ENCODE results near the gene CPZ. TPM values are rescaled to one million over a fixed set of nuclear protein-coding genes. Genes with fewer than 3 reads are reported as not detected.

CPZ gene
- total and polyA plus RNA-seq, 10 donors: 0.11 to 8.5 (median 0.93) TPM; not detected in 1

DNA sequence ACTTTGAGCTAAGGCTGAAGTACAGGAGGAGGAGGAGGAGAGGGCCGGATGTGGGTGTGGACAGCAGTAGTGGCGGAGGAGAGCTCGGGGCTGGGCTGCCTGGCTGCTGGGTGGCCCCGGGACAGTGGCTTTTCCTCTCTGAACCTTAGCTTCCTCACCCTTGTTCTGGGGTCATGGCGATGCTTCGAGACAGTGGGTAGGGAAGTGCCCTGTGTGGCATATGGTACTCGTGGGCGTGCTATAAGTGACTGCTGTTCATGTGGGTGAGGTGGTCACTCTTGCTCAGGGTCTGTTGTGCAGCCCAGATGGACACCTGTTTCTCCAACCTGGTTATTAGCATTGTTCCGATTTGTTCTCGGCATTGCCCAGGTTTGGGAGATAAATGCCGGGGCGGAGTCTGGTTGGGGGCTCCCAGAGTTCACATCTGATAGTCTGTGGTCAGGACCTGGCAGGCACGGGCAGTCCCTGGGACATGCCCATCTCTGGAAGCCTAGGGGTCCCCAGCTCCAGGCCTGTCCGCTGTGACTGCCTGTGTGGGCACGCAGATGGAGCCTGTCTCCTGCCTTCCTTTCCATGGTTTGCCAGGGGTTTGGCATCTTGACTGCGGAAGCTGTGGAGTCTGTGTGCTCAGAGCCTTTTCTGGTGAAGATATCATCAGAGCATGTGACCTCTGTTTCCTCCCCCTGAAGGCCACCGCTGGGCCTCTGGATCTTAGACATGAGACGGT, 4.9 kb upstream of the CPZ start:
- 72 to 85% (median 82%) methylated on average over 14 to 18 of the region's 18 CpGs for WGBS, 5 donors
- Histone ChIP-seq H3K4me1 (peaks cover 0 to 3% (median 0%) of the 10 kb centered on the region in 6 donors), H3K27me3 (replicated peaks in 1 of 7) (peaks cover 0 to 95% (median 9%) of the 10 kb centered on the region in 7 donors), H3K36me3 (no peaks in the 10 kb centered on the region), H3K9me3 (no peaks in the 10 kb centered on the region), H3K27ac (no peak overlapping the region), H3K4me3 (no peak overlapping the region)
- peak; percentile 54 for DNase-seq
- intact Hi-C loops (cut with DNase I; ENCODE audit: low total_unique reads): no loop called here
- TF ChIP-seq POLR2A (IDR thresholded peaks at IDR 0.05) (no peak), POLR2AphosphoS5 (IDR thresholded peaks at IDR 0.05) (no peak)
- TF ChIP-seq, protein P1, sequence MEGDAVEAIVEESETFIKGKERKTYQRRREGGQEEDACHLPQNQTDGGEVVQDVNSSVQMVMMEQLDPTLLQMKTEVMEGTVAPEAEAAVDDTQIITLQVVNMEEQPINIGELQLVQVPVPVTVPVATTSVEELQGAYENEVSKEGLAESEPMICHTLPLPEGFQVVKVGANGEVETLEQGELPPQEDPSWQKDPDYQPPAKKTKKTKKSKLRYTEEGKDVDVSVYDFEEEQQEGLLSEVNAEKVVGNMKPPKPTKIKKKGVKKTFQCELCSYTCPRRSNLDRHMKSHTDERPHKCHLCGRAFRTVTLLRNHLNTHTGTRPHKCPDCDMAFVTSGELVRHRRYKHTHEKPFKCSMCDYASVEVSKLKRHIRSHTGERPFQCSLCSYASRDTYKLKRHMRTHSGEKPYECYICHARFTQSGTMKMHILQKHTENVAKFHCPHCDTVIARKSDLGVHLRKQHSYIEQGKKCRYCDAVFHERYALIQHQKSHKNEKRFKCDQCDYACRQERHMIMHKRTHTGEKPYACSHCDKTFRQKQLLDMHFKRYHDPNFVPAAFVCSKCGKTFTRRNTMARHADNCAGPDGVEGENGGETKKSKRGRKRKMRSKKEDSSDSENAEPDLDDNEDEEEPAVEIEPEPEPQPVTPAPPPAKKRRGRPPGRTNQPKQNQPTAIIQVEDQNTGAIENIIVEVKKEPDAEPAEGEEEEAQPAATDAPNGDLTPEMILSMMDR (IDR thresholded peaks at IDR 0.05 in 8 of 11, conservative IDR thresholded peaks at IDR 0.05 in 3 of 11): no peak

DNA sequence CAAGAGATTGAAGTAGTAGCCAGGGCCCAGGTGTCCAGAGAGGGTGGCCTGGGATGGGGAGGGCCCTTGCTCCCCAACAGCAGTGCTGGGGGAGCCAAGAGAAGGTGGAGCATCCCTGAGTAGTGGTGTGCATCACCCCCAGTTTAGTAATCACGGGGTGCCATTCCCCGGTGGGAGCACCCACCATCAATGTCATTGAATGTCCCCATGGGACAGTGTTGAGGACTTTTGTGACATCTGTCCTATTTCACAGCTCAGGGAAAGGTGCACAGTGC, 4.4 kb upstream of the CPZ start:
- no peaks in the 10 kb centered on the region for H3K36me3 ChIP-seq
- H3K27ac ChIP-seq: no peak overlapping the region
- WGBS, 5 donors: 67 to 92% (median 85%) methylated on average over 2 of the region's 2 CpGs
- H3K4me3 ChIP-seq: no peak overlapping the region
- H3K27me3 ChIP-seq (replicated peaks in 1 of 7): peaks cover 0 to 96% (median 14%) of the 10 kb centered on the region in 7 donors
- DNase-seq: no peak
- peaks cover 0 to 8% (median 0%) of the 10 kb centered on the region in 6 donors for H3K4me1 ChIP-seq
- TF ChIP-seq POLR2AphosphoS5 (IDR thresholded peaks at IDR 0.05) (no peak), POLR2A (IDR thresholded peaks at IDR 0.05) (no peak)
- TF ChIP-seq, protein P1 (IDR thresholded peaks at IDR 0.05 in 8 of 11, conservative IDR thresholded peaks at IDR 0.05 in 3 of 11): no peak
- H3K9me3 ChIP-seq: no peaks in the 10 kb centered on the region
- intact Hi-C loops (cut with DNase I; ENCODE audit: low total_unique reads): no loop called here

DNA sequence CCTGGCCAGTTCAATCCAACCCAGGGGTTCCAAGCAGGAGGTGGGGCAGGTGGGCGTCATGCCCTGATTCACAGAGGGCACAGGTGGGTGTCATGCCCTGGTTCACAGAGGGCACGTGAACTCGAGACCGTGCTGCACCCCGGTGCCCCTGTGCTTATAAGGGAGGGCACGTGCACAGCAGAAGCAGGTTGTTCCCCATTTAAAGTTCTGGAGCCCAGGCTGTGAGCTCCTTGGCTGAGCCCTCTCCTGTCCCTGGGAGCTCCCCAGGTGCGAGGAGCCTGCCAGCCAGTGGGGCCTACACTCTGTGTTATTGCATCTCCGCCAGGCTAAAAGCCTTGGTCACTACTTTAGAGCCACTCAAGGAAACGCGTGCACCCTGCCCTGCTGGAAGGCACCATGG, 3.2 kb upstream of the CPZ start:
- no peak overlapping the region for H3K27ac ChIP-seq
- intact Hi-C loops (cut with DNase I; ENCODE audit: low total_unique reads): no loop called here
- no peak overlapping the region for H3K4me3 ChIP-seq
- DNase-seq: peak; percentile 61
- H3K36me3 ChIP-seq: no peaks in the 10 kb centered on the region
- peaks cover 0 to 12% (median 2%) of the 10 kb centered on the region in 6 donors for H3K4me1 ChIP-seq
- TF ChIP-seq POLR2A (IDR thresholded peaks at IDR 0.05) (no peak), POLR2AphosphoS5 (IDR thresholded peaks at IDR 0.05) (no peak)
- TF ChIP-seq, protein P1 (IDR thresholded peaks at IDR 0.05 in 8 of 11, conservative IDR thresholded peaks at IDR 0.05 in 3 of 11): no peak
- H3K9me3 ChIP-seq: no peaks in the 10 kb centered on the region
- peaks cover 0 to 96% (median 24%) of the 10 kb centered on the region in 7 donors for H3K27me3 ChIP-seq (replicated peaks in 1 of 7)
- 70 to 89% (median 78%) methylated on average over 8 to 10 of the region's 10 CpGs for WGBS, 5 donors

DNA sequence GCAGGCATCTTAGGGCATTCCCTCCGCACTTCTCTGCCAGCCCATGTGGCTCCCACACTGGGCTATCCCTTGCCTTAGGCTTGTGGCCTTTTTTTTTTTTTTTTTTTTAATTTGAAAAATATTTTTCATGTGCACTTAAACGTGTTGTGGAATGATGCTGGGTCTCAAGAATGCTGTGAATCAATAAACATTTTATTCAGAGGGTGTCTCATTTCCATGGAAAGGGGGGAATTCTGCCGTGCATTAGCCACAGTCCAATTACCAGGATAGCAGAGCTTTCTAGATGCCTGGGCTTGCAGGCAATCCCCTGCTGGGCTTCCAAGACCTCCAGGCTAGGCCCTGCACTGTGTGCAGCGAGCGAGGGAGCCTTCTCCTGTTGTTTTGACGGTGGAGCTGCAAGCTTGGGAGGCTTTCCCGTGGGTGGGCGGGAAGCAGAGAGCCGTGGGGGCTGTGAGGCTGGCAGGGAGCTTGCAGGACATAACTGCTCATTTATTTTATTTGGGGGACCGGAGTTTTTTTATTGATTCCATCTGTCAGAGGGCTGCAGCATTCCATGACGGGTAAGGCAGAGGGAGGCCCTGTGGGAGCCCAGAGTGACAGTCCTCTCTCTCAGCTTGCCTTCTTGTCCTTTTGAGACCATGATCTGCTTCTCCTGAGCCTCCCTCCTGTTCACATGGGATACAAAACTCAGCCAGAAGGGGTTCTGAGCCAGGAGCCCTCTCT, 2.6 kb upstream of the CPZ start:
- Histone ChIP-seq H3K9me3 (no peaks in the 10 kb centered on the region), H3K4me1 (peaks cover 0 to 12% (median 2%) of the 10 kb centered on the region in 6 donors), H3K27me3 (replicated peaks in 1 of 7) (peaks cover 0 to 99% (median 24%) of the 10 kb centered on the region in 7 donors), H3K4me3 (no peak overlapping the region), H3K27ac (no peak overlapping the region), H3K36me3 (no peaks in the 10 kb centered on the region)
- 46 to 59% (median 57%) methylated on average over 11 of the region's 11 CpGs for WGBS, 5 donors
- intact Hi-C loops (cut with DNase I; ENCODE audit: low total_unique reads): loop anchor here (5.0 kb wide), 1 partner anchor 123 kb away; no protein-coding TSS in a partner anchor
- TF ChIP-seq, protein P1 (IDR thresholded peaks at IDR 0.05 in 8 of 11, conservative IDR thresholded peaks at IDR 0.05 in 3 of 11): no peak
- no peak for TF ChIP-seq POLR2A (IDR thresholded peaks at IDR 0.05)
- no peak for TF ChIP-seq POLR2AphosphoS5 (IDR thresholded peaks at IDR 0.05)
- peak; percentile 63 for DNase-seq
